ENCODE data around the gene CDCA5.

CDCA5 gene

GRCh38 chr11:65072631-65072966 is 11.2 kb downstream of the CDCA5 start:
- TF ChIP-seq, protein P1, sequence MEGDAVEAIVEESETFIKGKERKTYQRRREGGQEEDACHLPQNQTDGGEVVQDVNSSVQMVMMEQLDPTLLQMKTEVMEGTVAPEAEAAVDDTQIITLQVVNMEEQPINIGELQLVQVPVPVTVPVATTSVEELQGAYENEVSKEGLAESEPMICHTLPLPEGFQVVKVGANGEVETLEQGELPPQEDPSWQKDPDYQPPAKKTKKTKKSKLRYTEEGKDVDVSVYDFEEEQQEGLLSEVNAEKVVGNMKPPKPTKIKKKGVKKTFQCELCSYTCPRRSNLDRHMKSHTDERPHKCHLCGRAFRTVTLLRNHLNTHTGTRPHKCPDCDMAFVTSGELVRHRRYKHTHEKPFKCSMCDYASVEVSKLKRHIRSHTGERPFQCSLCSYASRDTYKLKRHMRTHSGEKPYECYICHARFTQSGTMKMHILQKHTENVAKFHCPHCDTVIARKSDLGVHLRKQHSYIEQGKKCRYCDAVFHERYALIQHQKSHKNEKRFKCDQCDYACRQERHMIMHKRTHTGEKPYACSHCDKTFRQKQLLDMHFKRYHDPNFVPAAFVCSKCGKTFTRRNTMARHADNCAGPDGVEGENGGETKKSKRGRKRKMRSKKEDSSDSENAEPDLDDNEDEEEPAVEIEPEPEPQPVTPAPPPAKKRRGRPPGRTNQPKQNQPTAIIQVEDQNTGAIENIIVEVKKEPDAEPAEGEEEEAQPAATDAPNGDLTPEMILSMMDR (IDR thresholded peaks at IDR 0.05; ENCODE audit: low read depth, low read length), result no peak
- H3K4me3 ChIP-seq (ENCODE audit: low read depth, low read length), result no peak overlapping the region

DNA sequence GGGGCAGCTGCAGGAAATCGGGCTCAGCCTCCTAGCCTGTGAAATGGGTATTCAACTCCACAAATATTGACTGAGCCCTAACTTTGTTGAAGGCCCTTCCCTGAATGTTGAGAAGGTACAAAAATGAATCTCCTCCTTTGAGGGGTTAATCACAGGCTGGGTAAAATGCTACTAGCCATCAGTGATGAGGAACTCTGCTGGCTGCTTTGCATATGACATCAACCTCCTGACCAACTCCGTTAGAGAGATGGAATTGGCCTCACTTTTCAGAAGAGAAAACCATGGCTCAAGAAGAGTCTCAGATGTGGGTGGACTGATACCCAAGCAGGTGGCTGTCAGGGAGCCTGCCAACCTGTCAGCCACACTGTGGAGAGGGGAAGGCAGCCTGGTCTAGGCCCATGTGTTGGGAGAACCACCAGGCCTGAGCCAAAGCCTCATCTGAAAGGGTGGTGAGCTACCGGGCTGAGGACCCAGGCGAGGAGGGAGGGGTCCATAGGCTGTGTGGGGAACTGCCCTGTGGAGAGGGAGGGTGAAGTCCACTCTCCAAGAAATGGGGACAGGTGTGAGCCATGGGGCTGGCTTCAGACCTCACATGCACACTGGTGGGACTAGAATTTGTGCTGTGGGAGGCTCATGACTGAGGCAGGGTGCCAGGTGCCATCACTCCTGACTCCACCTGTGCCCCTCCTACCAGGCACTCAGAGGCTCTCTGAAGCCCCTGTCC is 11.8 kb downstream of the CDCA5 start:
- H3K4me3 ChIP-seq (ENCODE audit: low read depth, low read length), result no peak overlapping the region
- TF ChIP-seq, protein P1 (IDR thresholded peaks at IDR 0.05; ENCODE audit: low read depth, low read length), result no peak

DNA sequence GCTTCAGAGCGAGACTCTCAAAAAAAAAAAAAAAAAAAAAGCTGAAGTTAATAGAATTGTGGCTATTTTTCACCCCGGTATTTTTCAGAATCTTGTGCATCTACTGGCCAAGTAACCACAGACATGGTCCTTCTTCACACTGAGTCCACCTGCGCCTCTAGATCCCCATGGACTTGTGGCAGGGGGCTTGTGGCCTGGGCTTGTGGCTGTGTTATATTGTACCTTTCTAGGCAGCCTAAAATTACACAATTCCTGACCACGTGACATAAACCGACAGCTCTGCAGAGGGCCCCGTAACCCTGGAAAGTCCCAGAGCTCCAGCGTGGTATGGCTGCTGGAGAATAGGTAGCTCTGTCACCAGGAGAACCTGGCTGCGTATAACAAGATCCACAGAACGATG is 14.6 kb downstream of the CDCA5 start:
- TF ChIP-seq, protein P1 (IDR thresholded peaks at IDR 0.05; ENCODE audit: low read depth, low read length), result no peak

DNA sequence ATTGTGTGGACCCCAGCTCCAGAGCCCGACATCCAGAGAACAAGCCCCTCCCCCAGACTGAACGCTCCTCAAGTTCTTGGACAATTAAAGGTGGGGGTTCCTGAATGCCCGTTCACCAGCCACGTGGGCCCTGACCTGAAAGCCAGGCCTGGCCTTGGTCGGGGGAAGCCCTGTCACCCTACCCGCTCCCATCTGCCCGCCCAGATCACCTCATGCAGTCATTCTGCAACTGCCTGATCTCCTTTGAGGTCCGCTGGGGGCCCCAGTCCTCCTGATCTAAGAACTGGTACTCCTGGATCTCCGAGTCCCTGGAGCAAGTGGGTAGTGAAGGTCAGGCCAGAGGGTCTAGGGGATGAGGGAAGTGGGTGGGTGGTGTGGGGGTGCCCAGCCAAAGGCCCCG is 16.4 kb downstream of the CDCA5 start:
- no peak overlapping the region for H3K4me3 ChIP-seq (ENCODE audit: low read depth, low read length)
- TF ChIP-seq, protein P1 (IDR thresholded peaks at IDR 0.05; ENCODE audit: low read depth, low read length), result no peak

More for the DNA sequence above, 14.6 kb downstream of the CDCA5 start:
- H3K4me3 ChIP-seq (ENCODE audit: low read depth, low read length), result no peak overlapping the region

DNA sequence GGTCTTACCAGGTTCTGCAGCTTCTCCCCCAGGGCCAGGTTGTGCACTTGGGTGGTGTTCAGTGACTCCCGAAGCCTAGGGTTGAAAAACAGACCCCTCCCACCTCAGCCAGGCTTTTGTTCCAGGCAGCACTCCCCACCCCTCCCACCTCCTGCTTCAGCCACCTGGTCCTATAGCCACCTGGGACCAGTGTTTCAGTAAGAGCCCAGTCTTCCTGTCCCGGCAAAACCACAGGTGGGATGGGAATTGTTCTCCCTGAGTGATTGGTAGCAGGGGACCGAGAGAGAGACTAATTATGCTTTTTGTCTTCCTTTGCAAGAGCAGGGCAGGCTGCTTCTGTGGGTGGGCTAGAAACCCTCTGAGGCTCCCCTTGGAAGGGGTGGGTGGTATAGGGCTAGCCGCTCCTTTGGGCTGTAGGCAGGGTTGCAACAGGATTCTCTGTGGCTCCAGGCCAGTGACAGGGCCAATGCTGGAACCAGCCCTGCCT is 17.0 kb downstream of the CDCA5 start:
- no peak overlapping the region for H3K4me3 ChIP-seq (ENCODE audit: low read depth, low read length)
- TF ChIP-seq, protein P1 (IDR thresholded peaks at IDR 0.05; ENCODE audit: low read depth, low read length), result no peak

DNA sequence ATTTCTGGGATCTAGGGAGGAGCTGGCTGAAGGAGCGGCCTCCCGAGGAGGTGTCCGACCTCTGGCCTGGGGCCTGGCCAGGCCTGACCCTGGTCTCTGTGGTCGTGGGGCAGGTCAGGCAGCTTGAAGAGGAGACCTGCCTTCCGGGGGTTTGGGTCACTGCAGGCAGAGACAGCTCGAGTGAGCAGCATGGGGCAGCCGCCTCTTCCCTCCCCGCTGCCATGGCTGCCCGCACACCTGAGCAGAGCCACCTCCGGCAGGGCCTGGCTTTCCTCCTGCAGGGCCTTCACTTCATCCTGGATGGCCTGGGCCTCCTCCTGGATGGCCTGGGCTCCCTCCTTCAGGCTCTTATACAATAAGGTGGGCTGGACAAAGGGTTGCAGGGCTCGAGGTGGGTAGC is 17.5 kb downstream of the CDCA5 start:
- no peak overlapping the region for H3K4me3 ChIP-seq (ENCODE audit: low read depth, low read length)
- TF ChIP-seq, protein P1 (IDR thresholded peaks at IDR 0.05; ENCODE audit: low read depth, low read length), result no peak

DNA sequence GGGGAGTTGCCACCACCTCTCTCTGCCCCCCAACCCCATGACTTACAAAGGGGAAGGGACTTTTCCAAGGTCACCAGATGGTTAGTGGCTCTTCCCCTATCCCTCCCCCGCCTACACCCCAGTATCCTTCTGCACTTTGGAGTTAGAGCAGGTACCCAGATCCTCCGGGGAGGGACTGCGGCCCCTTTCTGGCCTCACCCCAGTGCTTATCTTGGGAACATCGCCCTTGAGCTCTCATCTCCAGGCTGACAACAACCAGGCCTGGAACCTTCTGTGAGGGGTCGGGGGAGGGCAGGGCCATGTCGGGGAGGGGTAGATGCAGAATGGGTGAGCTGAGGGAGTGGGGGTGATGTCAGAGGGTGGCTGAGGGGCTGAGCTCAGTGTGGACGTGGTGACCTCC is 18.0 kb downstream of the CDCA5 start:
- H3K4me3 ChIP-seq (ENCODE audit: low read depth, low read length), result no peak overlapping the region
- TF ChIP-seq, protein P1 (IDR thresholded peaks at IDR 0.05; ENCODE audit: low read depth, low read length), result no peak

All from WI38 (cell line).